Activated CD4-positive, alpha-beta T cell treated with anti-CD3 and anti-CD28 coated beads for 4 hours (primary cell): ENCODE results near the gene METTL23.
"Not testable (repeated sequence)": the region's sequence is repeated elsewhere in the genome, so short reads cannot be mapped to it uniquely, and the experiment has no call there.

Experiments used
- DNase-seq, 2 donors: peaks; one replicate each; pipeline ENCODE4 v3.0.0-alpha.2; 2020

The METTL23 gene

DNA sequence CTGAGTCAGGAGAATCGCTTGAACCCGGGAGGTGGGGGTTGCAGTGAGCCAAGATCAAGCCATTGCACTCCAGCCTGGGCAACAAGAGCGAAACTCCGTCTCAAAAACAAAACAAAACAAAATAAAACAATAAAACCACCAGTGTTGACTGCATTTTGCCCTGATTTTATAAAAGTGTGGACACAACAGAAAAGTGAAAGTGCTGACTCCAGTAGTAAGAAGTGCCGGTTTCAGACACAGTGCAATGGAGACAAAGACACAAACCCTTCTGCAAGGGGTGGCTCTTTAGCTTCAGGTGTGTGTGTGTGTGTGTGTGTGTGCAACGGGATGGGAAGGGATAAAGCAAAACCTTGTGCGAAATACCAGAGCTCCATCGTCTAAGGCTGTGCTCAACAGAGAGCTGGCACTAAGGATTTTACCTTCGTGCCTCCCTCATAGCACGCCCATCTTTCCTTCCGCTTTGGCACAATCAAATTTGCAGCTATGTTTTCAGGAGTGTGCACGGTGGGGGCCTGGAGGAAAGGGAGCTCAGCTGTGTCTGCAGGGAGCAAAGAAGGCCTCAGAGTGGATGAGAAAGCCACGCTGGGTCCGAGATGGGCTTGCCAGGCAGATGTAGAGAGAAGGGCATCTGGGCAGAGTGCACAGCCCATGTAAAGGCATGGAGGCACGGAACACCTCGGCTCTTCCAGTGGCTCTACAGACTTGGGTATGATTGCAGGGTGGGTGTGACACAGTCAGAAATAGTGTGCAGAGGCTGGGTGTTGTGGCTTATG lies 31.4 kb upstream of the METTL23 start:
- no peak for DNase-seq

GRCh38 chr17:76696763-76697701 lies 29.6 kb upstream of the METTL23 start:
- DNase-seq = no peak

GRCh38 chr17:76697702-76698465 lies 28.8 kb upstream of the METTL23 start:
- DNase-seq = no peak

GRCh38 chr17:76698466-76698977 lies 28.1 kb upstream of the METTL23 start:
- not testable (repeated sequence) for DNase-seq

DNA sequence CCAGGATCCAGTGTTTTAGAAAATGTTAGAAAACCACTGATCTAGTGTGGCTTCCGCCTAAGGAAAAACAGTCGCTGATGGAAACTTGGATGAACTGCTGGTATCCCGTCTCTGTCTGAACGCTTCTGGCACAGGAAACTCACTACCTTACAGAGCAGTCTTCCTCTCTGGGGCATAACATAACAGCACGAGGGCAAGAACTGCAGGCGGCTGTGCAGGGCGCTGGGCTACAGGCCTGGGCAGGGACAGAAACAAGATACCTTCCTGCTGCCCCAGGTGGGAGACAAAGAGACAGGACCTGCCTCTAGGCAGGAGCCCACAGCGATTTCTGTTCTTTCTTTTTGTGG lies 26.4 kb upstream of the METTL23 start:
- no peak for DNase-seq

- DNase-seq = no peak
Observed at GRCh38 chr17:76700617-76701470, 25.8 kb upstream of the METTL23 start.

DNA sequence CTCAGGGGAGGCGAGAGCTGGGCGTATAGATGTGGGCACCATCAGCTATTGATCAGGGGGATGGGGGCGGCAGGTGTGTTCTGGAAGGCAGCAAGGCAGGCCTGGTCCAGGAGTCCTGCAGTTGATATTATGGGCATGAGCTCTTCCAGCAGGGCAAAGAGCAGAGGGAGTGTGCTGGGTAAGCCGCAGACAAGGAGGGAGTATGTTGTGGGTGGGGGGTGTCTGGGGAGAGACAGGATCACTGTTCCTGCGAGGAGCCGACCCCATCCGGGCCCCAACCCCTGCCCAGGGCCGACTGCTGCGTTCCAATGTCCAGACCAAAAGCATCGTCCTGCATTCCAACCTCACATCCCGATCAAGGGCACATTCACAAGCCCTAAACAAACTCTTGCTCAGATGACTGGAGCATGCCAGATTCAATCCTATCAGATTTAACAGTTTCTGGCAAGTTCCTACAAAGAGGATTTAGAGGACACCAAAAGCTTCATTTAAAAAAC lies 25.1 kb upstream of the METTL23 start:
- no peak for DNase-seq

DNA sequence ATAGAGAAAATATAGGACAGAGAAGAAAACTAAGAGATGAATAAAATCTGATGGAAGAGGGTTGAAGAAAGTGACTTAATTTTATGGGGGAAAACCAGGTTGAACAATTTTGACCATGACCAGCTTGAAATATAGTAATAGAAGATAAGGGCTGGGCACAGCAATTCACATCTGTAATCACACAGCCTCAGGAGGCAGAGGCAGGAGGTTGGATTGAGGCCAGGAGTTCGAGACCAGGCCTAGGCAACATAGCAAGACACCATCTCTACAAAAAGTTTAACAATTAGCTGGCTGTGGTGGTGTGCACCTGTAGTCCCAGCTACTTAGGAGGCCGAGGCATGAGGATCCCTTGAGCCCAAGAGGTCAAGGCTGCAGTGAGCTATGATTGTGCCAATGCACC lies 24.6 kb upstream of the METTL23 start:
- no peak for DNase-seq

GRCh38 chr17:76702941-76703637 lies 23.6 kb upstream of the METTL23 start:
- no peak for DNase-seq

- no peak for DNase-seq
Observed at GRCh38 chr17:76704805-76705204, 21.8 kb upstream of the METTL23 start.

- no peak for DNase-seq
Observed at GRCh38 chr17:76706817-76707216, 19.8 kb upstream of the METTL23 start.

DNA sequence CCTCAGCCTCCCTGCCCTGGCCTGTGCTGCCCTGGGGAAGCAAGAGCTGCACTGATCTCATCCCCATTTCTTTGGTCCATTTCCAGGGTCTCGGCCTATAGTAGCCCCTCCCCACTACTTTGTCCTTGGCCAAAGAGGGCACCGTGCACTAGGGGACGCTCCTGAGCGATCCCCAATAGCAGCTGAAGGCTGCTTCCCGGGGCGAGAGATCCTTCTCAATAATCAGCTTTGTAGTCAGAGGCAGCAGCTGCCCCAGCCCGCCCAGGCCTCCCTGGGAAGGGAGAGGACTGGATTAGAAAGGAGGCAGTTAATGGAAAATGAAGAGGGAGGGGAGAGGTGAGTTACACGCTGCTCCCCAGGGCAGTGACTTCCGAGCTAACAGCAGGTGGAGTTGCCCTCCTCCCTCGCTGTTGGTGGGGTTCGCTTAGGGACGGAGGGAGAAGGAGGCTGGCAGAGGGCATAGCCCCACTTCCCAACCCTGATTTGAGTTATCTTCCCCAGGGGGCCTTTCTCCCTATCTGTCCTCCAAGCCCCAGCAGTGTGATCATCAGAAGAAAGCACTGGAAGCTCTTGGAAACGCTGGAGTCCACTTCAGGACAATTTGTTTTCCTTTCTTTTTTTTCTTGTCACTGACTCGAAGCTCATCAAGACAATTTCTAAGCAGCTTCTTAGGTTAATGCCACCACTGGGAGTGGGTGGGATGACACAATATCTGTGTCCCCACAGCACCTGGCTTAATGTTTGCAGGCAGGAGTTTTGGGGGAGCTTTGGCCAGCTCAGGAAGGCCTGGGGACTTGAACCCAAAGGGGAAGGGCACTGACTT lies 18.4 kb upstream of the METTL23 start:
- no peak for DNase-seq

- no peak for DNase-seq
Observed at GRCh38 chr17:76709077-76709950, 17.3 kb upstream of the METTL23 start.

DNA sequence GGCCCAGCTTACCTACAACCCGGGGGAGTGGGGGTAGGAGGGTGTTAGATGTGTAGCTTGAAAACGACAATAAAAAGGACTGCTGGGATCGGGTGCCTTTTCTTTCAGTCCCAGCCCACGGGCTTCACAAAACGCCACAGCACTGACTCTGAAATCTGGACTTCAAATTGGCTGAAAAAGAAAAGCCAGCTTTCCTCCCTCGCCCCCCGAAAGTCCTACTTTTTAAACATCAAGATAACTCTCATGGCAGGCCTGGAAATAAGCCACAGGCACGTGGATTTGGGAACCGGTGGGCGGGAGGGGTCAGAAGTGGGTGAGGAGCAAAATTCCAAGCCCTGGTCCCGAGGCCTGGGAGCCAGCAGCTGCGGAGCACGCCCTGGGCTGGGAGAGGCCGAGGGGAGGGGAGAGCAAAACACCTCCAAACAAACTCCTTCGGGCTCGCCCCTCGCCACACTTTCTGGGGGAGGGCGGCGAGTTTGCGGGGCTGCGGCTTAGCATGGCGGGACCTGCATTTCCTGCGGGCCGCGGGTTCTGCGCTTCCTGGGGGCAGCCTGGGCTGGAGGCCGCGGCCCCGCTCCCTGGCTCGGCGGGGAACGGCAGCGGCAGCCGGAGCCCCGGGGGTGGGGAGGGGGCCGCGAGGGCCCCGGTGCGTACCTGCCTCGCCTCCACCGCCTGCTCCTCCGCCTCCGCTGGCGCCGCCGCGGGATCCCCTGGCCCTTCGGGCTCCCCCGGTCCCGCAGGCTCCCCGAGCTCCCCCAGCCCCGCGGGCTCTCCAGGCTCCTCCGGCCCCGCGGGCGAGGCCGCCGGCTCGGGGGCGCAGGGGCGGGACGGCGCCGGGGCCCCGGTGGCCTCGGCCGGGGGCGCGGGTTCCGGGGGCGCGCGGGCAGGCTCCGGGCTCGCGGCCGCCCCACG lies 16.4 kb upstream of the METTL23 start:
- DNase-seq = not testable (repeated sequence)

DNA sequence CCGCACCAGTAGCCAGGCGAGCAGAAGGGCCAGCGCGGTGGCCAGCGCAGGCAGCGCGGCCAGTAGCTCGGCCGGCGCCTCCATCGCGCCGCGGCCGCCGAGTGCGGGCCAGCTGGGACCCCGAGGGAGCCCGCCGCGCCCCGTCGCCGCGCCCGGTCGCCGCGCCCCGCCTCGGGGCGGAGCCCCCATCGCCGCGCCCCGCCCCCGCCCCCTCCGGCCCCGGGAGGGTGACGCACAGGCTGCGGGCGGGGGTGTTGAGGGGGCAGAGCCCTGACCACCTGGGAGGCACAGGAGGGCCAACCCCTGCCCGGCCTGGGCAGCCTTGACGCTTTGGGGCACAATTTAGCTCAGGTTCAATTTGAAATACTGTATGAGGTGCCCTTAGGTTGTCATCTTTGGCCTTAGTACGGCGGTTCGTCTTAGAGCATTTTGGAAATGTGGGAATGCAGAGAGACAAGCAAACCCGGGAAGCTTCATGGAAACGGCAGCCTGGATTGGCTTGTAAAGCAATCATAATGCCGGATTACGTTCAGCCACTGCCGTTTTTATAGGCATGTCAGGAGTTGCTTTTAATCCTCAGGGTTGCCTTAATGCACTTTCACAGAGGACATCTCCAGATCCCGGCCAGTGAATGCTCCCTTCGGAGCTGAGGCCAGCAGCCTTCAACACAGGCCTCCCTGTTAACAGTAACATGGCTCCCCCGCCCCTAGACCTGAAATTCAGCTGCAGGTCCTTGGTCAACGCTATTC lies 15.6 kb upstream of the METTL23 start, which contains the start of gene MXRA7:
Gene MXRA7, minus strand, starts transcription at position 103 of the 749 bp plus-strand sequence. Its CDS starts 19 bp downstream, at position 84.
- peak; percentile 54 to 59 for DNase-seq

DNA sequence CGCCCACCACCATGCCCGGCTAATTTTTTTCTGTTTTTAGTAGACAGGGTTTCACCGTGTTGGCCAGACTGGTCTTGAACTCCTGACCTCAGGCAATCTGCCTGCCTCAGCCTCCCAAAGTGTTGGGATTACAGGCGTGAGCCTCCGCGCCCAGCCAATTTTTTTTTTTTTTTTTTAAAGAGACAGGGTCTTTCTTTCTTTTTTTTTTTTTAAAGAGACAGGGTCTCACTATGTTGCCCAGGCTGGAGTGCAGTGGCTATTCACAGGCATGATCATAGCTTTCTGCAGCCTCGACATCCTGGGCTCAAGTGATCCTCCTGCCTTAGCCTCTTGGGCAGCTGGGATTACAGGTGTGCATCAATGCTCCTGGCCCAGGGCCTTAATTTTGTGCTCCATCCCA lies 14.3 kb upstream of the METTL23 start:
- not testable (repeated sequence) for DNase-seq

- DNase-seq = no peak
Observed at GRCh38 chr17:76713765-76714164, 12.9 kb upstream of the METTL23 start.
